OCI-LY3 (cell line): Measurements from ENCODE around the gene CCDC71.

Experiments used
- CTCF ChIP-seq: fragments of 200-600, 300-600 bp; sonication (generic); IDR thresholded peaks from 2 replicates; pipeline ENCODE4 v1.5.1; 2014; ENCODE audit warnings: antibody characterized with exemption, low read length, low read depth
- EZH2phosphoT487 ChIP-seq: fragments of 200-600 bp; shearing (Covaris generic); IDR thresholded peaks from 2 replicates; pipeline ENCODE4 v1.6.1; 2018; ENCODE audit warnings: antibody characterized with exemption, mixed run types, low read depth

GRCh38 chr3:49151610-49152009 lies 14.5 kb downstream of the CCDC71 start:
- TF ChIP-seq CTCF (no peak), EZH2phosphoT487 (no peak)
